Activated CD8-positive, alpha-beta memory T cell treated with anti-CD3 and anti-CD28 coated beads, Interleukin-2, amount 50 U/mL, for 4 hours (primary cell): ENCODE results near the gene SLC17A9.
A peak's percentile ranks its signal among the peaks of the same experiment; 100 is the strongest.

Experiments
- DNase-seq: peaks from one replicate; pipeline ENCODE4 v3.0.0-alpha.2; 2020

SLC17A9 gene

DNA sequence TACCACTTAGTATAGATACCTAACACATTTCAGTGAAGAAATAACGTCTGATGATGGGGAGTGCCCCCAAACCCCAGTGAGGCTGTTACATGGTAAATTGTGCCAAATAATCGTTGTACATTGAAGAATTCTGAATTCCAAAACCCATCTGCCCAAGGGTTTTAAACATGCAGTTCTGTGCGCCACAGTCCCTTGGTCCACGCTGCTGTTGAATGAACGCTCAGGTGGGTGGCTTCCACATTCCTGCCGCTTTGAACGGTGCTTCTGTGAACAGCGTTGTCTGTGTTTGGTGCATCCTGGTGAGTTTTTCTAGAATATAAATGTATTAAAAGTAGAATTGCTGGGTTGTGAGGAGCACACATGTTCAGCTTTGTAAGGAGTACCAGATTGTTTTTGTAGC is 11.6 kb upstream of the SLC17A9 start:
- no peak for DNase-seq

GRCh38 chr20:62941792-62942191 is 10.7 kb upstream of the SLC17A9 start:
- no peak for DNase-seq

DNA sequence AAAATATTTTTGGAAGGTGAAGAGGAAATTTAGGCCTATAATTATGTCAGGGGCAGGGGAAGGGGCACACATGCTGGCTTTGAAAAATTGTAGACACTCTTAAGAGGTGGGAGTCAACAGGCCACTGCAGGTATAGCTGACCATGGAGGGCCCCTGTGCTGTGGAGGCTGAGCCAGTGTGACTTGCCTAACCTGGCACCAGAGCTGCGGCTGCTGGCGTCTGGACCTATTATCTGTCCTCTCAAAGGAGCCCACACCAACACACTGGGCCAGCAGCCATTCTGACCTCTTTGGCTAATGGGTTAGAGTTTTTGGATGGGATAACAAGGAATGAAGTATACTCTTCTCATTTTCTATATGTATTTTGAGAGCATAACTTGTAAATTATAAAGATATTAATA is 10.1 kb upstream of the SLC17A9 start:
- DNase-seq: no peak

DNA sequence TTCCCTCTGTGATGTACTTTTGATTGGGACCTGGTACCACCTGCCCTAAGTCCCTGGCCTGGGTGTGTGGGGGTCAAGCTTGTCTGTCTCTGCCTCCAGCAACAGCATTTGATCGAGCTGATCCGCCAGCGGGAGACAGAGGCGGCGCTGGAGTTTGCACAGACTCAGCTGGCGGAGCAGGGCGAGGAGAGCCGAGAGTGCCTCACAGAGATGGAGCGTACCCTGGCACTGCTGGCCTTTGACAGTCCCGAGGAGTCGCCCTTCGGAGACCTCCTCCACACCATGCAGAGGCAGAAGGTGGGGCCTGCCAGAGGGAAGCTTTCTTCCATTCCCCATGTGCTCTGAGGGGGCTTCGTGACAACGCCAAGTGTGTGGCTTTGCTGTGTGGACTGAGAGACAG is 9.1 kb upstream of the SLC17A9 start:
- no peak for DNase-seq

GRCh38 chr20:62944184-62944583 is 8.3 kb upstream of the SLC17A9 start:
- DNase-seq: no peak

- DNase-seq: no peak
Measured at GRCh38 chr20:62944746-62945145, 7.8 kb upstream of the SLC17A9 start.

DNA sequence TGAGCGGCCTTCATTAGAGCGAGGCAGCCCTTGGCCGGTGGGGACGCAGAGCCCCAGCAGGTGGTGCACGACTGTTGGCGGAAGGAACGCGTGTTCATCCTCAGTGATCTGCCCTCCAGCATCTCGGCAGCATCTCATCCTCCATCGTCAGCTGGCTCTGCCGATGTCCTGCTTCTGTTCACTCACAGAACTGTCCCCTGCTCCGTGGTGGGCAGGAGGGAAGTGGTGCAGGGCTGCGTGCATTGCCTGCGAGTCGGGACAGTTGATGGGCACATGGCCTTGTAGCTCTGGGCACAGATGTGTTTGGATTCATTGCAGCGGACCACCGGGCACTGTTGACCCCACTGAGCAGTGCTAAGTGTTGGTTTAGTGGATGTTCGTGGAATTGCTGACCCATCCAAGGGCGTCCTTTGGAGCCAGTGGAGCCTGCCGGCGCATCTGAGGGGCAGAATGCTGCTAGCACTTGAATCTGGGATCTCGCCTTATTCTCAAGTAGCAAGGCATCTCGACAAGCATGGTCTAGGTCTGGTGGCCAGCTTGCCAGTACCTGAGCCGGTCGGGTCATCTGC is 6.7 kb upstream of the SLC17A9 start:
- DNase-seq: no peak

GRCh38 chr20:62946918-62947317 is 5.6 kb upstream of the SLC17A9 start:
- DNase-seq: no peak

DNA sequence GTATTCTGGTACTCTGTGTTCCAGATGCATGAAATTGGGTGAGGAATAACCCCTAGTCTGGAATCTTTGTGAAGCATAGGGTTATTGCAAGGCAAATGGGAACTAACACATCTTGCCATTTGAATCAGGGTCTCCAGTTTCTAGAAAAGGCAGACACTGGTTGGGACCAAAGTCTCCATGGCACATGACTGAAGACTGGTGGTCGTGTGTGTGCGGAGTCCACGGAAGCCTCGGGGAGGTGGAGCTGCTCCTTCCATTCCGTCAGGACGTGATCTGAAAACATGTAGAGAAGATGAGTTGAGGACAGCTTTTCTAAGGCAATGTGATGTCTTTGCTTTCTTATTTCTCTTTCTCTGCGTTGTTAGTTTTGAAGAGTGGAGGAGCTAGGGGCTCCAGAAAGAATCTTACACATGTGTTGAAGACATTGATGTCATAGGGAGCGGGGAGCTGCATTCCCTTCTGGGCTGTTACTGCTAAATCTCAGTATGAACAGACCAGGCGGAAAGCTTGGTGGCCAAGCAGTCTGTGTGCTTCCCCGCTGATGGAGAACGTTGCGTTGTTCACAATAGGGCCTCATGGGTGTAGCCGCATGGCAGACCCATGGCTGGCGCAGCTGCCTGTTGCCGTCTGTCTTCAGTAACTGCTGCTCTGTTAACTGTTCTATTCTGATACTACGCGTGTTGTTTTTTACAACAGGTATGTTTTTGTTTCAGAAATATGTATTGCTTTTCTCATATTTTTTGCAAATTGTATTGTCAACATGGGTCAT is 4.8 kb upstream of the SLC17A9 start:
- no peak for DNase-seq

DNA sequence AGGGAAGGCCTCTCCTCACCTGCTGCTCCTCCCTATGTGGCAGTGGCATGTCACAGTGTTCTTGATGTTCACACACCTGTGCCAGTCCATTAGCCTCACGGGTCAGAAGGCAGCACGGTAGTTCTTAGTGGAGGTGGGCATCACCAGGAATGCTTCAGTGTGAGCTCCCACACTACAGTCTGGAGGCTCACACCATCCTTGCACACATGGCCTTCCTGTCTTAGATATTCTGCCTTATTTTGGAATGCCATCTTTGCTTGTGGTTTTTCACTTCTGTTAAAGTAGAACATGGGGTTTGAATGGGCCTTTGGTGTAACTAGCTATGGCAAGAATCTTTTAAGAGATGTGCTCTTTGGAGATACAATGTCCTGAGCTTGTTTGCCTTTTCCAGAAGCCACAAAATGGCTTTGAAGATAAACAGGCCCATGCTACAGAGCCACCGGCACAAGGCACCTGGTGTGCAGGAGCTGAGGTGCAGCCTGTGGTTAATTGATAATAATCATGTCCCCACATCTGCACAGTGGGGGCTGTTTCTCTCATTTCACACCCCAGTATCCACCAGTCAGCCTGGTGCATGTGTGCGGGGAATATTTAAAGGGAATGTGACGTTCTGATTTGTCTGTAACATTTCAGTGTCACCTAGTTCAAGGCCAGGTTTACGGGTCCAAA is 3.2 kb upstream of the SLC17A9 start:
- DNase-seq: no peak

DNA sequence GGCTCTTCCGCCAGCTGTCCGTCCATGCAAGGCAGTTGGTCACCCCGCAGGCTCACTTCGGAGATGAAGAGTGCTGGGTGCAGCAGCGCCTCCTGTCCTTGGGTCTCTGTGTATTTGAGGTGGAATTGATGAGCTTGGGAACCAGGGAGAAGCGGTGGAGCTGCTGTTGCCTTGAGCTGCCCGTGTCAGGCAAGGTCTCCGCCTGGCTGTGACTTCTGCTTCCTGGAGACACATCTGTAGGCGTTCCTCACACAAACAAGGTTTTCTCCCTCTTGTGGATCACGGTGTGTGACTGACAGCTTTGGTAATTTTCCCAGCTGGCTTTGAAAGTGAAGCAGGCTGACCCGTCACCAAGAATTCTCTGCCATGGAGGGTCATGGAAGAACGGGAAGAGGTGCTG is 2.5 kb upstream of the SLC17A9 start:
- no peak for DNase-seq

DNA sequence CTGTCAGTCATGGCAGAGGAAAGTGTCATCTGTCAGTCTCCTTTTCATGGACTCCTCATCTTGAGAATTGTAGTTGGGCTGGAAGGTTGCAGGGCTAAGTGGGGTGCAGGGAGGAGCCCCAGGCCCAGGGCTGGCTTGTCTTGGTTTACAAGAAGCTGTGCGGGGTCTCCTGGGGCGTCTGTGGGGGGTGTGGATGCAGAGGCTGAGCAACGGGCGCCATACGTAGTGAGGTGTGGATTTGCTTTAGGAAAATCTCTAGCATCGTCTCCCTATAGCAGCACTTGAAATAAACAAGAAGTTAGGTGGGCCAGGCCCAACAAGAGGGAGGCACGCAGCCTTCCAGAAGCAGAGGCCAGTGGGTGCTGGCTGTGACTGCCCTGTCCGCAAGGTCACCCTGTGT is 1.8 kb upstream of the SLC17A9 start:
- DNase-seq: no peak

GRCh38 chr20:62951143-62951895 is 1.2 kb upstream of the SLC17A9 start:
- no peak for DNase-seq

DNA sequence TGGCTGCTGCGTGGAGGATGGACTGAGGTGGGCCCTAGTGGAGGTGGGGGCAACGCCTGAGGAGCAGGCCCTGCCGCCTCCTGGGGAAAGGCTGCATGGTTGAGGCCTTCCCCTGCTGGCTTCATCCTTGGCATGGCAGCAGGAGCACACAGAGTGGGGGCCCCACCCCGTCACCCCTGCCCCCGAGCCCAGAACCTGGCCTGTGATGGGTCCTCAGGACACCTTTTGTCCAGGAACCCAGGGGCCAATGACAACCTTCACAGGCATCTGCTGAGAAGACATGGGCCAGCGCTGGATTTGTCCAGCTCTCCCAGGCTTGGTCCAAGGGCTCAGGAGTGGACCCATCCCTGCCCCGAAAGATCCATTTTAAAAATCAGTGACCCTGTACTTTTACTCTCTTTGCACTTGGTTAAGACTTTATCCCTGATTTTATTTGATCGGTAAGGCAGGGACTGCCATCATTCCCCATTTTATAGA is 575 bp upstream of the SLC17A9 start:
- DNase-seq: no peak

GRCh38 chr20:62952968-62953838 is 694 bp downstream of the SLC17A9 start:
- DNase-seq: no peak

- DNase-seq: peak; percentile 50
Measured at GRCh38 chr20:62953839-62954703, 1.6 kb downstream of the SLC17A9 start.

DNA sequence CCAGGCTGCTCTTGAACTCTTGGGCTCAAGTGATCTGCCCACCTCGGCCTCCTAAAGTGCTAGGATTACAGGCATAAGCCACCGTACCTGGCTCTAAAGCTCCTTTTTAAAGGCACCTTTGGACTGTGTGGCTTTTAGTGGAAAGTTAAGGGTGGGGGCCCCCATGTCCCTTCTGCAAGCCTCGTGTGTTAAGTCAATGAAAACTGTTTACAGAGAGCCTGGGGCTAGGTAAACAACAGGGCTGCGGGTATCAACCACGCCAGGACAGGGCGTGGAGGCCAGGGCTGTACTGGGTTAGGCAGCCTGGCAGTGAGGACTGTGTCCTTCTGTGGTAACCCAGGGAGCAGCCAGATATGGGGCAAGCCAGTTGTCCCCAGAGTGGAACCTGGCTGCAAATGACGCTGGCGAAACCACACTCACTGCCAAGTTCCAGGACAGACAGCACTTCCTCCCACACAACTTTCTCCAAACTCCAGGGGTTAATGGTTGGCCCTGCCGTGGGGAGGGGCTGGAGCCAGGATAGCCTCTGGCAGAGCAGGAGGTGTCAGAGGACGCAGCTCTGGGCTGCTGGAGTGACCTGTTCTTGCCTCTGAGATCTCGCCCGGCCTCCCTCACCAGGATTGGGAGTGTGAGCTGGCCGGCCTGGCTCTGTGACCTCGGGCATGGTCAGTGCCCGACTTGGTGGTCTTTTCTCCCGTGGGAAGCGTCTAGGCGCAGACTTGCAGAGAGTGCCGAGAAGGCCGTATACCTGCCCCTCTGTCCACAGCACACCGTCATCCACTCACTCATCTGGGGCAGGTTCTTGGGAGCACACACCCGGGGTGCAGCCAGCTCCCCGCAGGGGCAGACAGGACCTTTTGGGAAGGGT is 3.2 kb downstream of the SLC17A9 start:
- DNase-seq: no peak

DNA sequence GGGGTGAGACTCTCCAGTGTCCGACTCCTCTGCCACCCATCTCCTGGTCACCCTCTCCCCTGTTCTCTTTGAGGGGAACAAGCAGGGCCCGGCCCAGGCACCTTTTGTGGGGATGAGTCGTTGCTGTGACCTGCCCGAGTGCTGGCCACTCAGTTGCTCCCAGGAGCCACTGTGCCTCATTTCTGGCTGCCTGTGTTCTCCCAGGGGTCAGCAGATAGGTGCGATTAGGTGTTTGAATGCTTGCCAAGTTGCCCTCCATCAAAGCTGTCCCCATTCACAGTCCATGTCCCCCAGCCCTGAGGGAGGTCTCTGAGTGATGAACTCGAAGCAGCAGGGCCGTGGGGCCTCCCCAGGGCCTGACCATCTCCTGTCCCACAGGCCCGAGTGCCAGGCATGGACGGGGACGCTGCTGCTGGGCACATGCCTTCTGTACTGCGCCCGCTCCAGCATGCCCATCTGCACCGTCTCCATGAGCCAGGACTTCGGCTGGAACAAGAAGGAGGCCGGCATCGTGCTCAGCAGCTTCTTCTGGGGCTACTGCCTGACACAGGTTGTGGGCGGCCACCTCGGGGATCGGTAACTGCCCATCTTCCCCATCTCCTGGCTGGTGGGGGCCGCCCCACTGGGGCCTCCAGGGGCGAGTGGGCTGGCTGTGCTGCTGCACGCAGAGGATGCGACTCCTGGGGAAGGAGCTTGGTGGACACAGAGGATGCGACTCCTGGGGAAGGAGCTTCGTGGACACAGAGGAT is 4.1 kb downstream of the SLC17A9 start:
- DNase-seq: no peak
